Activated T-helper 1 cell treated with Interleukin-2 at 50 U/mL for 16 hours (primary cell): ENCODE data around the gene ARHGAP40.

Experiments used
- DNase-seq: peaks from one replicate; pipeline ENCODE4 v3.0.0-alpha.2; 2020; ENCODE audit warnings: low read depth

Gene ARHGAP40

DNA sequence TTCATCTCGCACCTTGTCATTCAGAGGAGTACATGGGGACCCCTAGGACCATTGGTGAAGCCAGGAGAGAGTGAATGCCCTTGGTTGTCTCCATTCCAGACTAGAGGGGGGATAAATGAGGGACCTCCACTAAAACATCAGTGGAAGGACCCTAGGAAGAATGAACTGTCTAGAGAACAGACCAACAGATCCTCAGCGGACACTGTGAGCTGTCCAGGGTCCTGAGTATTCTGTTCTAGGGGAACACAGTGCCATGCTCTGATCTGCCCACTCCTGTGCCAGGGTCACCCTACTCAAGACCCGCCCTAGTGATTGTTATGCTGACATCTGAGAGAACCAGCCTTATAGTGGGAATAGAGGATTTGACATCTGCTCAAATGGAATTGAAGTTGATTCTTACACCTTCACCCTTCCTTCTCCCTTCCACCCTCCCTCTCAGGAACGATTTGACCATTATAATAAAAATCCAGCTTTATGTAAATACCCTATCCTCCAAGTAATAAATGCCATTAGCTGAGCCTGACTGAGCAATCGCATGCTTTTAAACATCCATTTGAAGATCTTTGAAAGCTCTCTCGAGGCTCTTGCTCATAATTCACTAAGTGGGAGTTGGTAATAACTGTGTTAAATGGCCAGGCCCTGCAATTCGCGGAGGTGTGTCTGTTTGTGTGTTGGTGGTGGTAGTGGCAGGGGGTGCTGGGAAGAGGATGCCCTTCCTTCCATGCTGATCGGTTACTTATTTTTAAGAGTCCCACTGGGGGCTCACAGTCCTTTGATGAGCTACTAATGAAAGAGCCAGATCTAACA is 79.1 kb downstream of the ARHGAP40 start:
- no peak for DNase-seq

DNA sequence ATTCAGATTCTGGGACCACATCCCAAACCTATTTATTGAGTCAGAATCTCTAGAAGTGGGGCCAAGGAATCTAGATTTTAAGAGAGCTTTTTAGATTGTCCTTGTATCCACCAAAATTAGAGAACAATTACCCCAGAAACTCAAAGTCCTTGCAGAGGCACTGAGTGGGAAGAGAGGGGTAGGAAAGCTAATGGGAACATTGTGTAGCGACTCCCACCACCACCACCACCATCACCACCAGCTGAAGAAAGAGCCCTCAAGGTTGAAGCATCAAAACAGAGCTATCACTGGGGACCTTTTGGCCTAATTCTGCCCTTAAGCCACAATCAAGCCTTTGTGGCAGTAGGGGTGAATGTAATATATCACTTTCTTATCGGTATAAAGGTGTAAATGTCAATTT is 83.7 kb downstream of the ARHGAP40 start:
- no peak for DNase-seq

DNA sequence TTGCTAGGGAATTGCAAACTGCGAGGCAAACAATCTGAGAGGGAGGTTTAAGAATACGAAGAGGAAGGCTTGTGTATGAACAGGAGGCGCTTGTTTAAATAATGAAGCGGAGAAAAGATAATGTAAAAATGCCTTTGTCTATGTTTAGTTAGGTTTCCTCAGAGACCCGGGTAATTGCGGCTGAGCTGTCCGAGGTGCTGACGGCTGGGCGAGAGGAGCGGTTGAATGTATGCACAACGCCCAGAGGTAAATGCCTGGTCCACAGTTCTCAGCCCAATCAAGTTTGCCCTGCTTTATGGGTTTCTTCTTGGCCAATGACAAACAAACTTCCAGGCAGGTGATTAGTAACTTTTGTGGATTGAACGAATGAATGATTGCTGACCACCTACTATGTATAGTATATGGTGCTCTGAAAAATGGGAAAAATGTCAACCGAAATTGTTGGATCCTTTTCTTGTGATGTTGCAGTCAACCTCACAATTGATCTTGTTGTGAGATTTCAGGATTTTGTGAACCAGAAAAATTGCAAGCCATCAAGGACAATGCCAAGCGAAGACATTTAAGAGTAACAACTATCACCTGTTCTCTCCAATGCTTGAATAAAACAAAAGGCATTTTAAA is 84.4 kb downstream of the ARHGAP40 start:
- DNase-seq: no peak

DNA sequence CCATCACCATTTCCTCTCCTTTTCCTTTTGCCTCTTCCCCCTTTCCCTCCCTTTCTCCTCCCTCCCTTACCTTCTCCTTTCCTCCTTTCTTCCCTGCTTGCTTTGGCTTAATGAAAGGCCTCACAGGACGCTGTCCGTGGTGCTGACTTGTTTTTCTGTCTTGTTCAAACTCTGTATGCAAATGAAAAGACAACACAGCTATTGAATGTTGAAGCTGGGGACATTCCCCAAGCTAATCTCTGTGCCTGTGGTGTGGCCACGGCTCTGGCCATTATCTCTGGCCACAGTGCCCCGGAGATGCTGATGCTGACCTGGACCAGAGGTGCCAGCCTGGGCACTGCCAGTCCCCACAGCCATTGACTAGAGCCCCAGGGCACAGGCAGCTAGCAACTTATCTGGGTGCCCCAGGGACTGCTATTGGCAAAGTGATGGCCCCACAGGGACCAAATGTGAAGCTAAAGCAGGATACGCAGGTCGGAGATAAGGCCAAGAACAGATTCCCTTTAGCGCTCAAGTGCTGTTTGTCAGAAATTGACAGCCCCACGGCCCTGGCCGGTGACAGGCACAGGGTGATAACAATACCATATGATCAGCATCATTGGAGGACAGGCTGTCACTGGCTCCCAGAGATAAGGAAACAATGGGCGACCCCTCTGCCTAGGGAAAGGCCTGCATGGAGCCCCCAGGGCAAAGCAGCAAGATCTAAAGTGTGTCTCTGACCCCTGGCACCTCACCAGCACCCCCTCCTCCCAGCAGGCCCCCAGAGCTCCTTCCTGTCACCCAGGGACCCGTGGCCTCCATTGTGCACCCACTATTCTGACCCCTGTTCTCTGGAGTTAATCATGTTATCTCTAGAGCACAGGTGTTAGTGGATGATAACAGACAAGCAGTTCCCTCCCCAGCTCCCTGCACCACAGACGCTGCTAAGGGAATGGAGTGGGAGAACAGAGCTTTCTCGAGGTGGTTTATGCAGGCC is 91.1 kb downstream of the ARHGAP40 start:
- DNase-seq: no peak

DNA sequence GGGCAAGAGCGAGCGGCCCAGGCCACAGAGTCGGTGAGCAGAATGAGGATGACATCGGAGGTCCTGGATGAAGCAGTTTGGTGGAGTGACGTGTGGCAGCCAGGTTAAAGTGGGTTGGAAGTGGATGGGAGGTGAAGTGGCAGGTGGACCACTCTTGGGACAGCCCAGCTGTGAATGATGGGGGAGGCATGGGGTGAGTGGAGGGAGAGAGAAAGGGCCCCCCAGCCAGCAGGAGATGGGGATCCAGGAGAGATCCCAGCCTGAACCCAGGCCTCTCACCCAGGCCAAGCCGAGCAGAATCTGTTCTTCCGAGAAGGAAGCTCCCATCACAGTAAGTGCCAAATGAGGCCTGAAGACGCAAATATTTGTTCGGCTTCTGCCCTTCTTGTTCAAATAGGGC is 95.7 kb downstream of the ARHGAP40 start:
- no peak for DNase-seq

DNA sequence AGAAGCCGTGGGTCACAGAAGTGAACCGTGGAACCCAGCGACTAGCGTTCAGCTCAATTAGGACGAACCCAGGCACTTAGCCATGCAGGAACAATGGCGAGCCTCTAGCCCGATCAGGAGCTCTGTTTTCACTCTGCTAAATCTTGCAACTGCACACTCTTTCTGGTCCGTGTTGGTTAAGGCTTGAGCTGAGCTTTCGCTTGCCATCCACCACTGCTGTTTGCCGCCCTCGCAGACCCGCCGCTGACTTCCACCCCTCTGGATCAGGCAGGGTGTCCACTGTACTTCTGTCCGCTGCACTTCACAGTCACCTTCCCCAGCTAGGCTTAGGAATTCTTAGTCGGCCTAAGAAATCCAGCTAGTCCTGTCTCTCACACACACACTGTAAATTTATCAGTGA is 96.9 kb downstream of the ARHGAP40 start:
- no peak for DNase-seq

DNA sequence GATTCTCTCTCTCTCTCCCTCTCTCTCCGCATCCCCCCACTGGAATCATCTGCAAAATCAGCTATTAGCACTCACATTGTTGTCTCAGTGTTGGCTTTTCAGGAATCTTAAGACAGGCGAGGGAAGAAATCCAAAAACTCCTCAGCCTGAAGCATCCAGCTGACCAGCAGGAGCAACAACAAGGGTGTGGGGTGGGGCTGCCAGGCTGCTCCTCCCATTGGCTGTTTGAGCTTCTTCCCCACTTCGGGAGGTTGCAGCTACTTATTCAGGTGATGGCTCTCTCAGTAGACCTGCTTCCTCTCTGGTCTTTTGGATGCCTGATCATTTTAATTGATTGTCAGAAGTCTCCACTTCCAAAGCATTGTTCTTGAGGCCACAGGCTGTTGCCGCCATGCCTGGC is 98.5 kb downstream of the ARHGAP40 start:
- no peak for DNase-seq
